Smooth muscle cell (in vitro differentiated cells): ENCODE measurements around the gene DRD2. TPM values are rescaled to one million over a fixed set of nuclear protein-coding genes. Genes with fewer than 3 reads are reported as not detected.

Source experiments
- DNase-seq: peaks from one replicate; lab custom pipeline; 2025; ENCODE audit not compliant: unreplicated experiment; lab: John Stamatoyannopoulos, UW
- H2AFZ ChIP-seq: fragments of 200-600 bp; sonication (generic); 2 replicates; pipeline ENCODE4 v1.6.0; 2016; ENCODE audit warnings: antibody characterized with exemption, low read depth, mild to moderate bottlenecking
- H3F3A ChIP-seq: fragments of 200-600 bp; sonication (generic); 2 replicates; pipeline ENCODE4 v1.6.0; 2017; ENCODE audit warnings: antibody characterized with exemption, low read depth
- H3K27ac ChIP-seq: fragments of 200-600 bp; sonication (generic); 2 replicates; pipeline ENCODE4 v1.5.1; 2016; ENCODE audit warnings: low read depth, mild to moderate bottlenecking
- H3K27me3 ChIP-seq: fragments of 200-600 bp; sonication (generic); 2 replicates; pipeline ENCODE4 v1.6.1; 2016; ENCODE audit warnings: low read depth, mild to moderate bottlenecking
- H3K36me3 ChIP-seq: fragments of 200-600 bp; sonication (generic); 2 replicates; pipeline ENCODE4 v1.5.1; 2016; ENCODE audit warnings: low read depth
- H3K4me1 ChIP-seq: fragments of 200-600 bp; sonication (generic); 2 replicates; pipeline ENCODE4 v1.5.1; 2016; ENCODE audit warnings: low read depth
- H3K4me2 ChIP-seq: fragments of 200-600 bp; sonication (generic); 2 replicates; pipeline ENCODE4 v1.6.0; 2016; ENCODE audit warnings: mild to moderate bottlenecking
- H3K4me3 ChIP-seq: fragments of 200-600 bp; sonication (generic); 2 replicates; pipeline ENCODE4 v1.5.1; 2016; ENCODE audit warnings: mild to moderate bottlenecking
- H3K79me2 ChIP-seq: fragments of 200-600 bp; sonication (generic); 2 replicates; pipeline ENCODE4 v1.6.0; 2016; ENCODE audit warnings: low read depth, mild to moderate bottlenecking
- H3K9ac ChIP-seq: fragments of 200-600 bp; sonication (generic); 2 replicates; pipeline ENCODE4 v1.6.0; 2016; ENCODE audit warnings: low read depth
- H3K9me3 ChIP-seq: fragments of 200-600 bp; sonication (generic); replicated peaks from 2 replicates; pipeline ENCODE4 v1.5.1; 2016; ENCODE audit warnings: low read depth
- H4K20me1 ChIP-seq: fragments of 200-600 bp; sonication (generic); 2 replicates; pipeline ENCODE4 v1.6.0; 2016; ENCODE audit warnings: low read depth
- CTCF ChIP-seq: fragments of 200-600 bp; sonication (generic); IDR thresholded peaks from 2 replicates; pipeline ENCODE4 v1.5.1; 2017; ENCODE audit warnings: borderline replicate concordance, mild to moderate bottlenecking, antibody characterized with exemption; ENCODE audit not compliant: insufficient read depth, poor library complexity, severe bottlenecking
- WGBS: methylation state at CpG from one replicate; pipeline ENCODE4 v1.1.7; 2016; ENCODE audit warnings: low lambda C conversion rate; 5-methylcytosine and 5-hydroxymethylcytosine counted together
- polyA plus RNA-seq: library from polyadenylated mRNA; unstranded; fragments of >200 nt; fragmentation: Nextera tagmentation; extraction: Ambion mirVana; gene quantifications from 2 replicates; pipeline ENCODE4 v1.2.1, GENCODE V29; 2016
- total RNA-seq: library from RNA; depleted of rRNA; stranded (reverse); fragments of >200 nt; gene quantifications from 2 replicates; pipeline ENCODE4 v1.2.3, GENCODE V29; 2014

Gene DRD2
- total and polyA plus RNA-seq, 2 experiments from 2014 or later = 0.57 to 0.72 TPM

- Histone ChIP-seq H3K4me1 (no peaks in the 10 kb centered on the region), H3K79me2 (no peaks in the 10 kb centered on the region), H3K4me2 (no peak overlapping the region), H3K36me3 (no peaks in the 10 kb centered on the region), H3K4me3 (no peak overlapping the region), H2AFZ (no peak overlapping the region), H3K27ac (no peak overlapping the region), H4K20me1 (no peaks in the 10 kb centered on the region), H3K9ac (no peak overlapping the region), H3K27me3 (no peaks in the 10 kb centered on the region), H3K9me3 (no peaks in the 10 kb centered on the region), H3F3A (no peaks in the 10 kb centered on the region)
- no peak for TF ChIP-seq CTCF
- 91% methylated on average over 3 of the region's 3 CpGs for WGBS
- DNase-seq = no peak
These were observed 63.7 kb downstream of the DRD2 start for GRCh38 chr11:113411536-113411935.

- H3K27me3 ChIP-seq = no peaks in the 10 kb centered on the region
- 94% methylated on average over 21 of the region's 21 CpGs for WGBS
- no peaks in the 10 kb centered on the region for H3K9me3 ChIP-seq
- no peaks in the 10 kb centered on the region for H4K20me1 ChIP-seq
- no peak for DNase-seq
- H3K27ac ChIP-seq = no peak overlapping the region
- no peaks in the 10 kb centered on the region for H3K79me2 ChIP-seq
- no peak overlapping the region for H2AFZ ChIP-seq
- no peaks in the 10 kb centered on the region for H3F3A ChIP-seq
- H3K4me1 ChIP-seq = no peaks in the 10 kb centered on the region
- H3K9ac ChIP-seq = no peak overlapping the region
- H3K4me2 ChIP-seq = no peak overlapping the region
- H3K36me3 ChIP-seq = no peaks in the 10 kb centered on the region
- no peak overlapping the region for H3K4me3 ChIP-seq
- no peak for TF ChIP-seq CTCF
These were observed 64.6 kb downstream of the DRD2 start for GRCh38 chr11:113410414-113411135.

- Histone ChIP-seq H3K79me2 (no peaks in the 10 kb centered on the region), H4K20me1 (no peaks in the 10 kb centered on the region), H3K4me1 (no peaks in the 10 kb centered on the region), H3K9ac (no peak overlapping the region), H3K9me3 (no peaks in the 10 kb centered on the region), H3K27ac (no peak overlapping the region), H3K36me3 (no peaks in the 10 kb centered on the region), H3K27me3 (peaks cover 4% of the 10 kb centered on the region), H2AFZ (no peak overlapping the region), H3F3A (no peaks in the 10 kb centered on the region), H3K4me2 (no peak overlapping the region), H3K4me3 (no peak overlapping the region)
- no peak for DNase-seq
- 87% methylated on average over 3 of the region's 3 CpGs for WGBS
- TF ChIP-seq CTCF = no peak
These were observed 65.7 kb downstream of the DRD2 start for GRCh38 chr11:113409526-113409925.

GRCh38 chr11:113408887-113409286, 66.3 kb downstream of the DRD2 start:
- no peak for TF ChIP-seq CTCF

More at GRCh38 chr11:113408887-113409286, 66.3 kb downstream of the DRD2 start:
- Histone ChIP-seq H3K9ac (no peak overlapping the region), H3K79me2 (no peaks in the 10 kb centered on the region), H3K36me3 (no peaks in the 10 kb centered on the region), H3K27me3 (peaks cover 5% of the 10 kb centered on the region), H3K4me1 (no peaks in the 10 kb centered on the region), H3K4me2 (no peak overlapping the region), H3K9me3 (no peaks in the 10 kb centered on the region), H4K20me1 (no peaks in the 10 kb centered on the region), H3F3A (no peaks in the 10 kb centered on the region), H2AFZ (no peak overlapping the region), H3K27ac (no peak overlapping the region), H3K4me3 (no peak overlapping the region)
- 91% methylated on average over 9 of the region's 9 CpGs for WGBS
- no peak for DNase-seq
